ENCODE measurements around the gene ADCY9.

Gene ADCY9

DNA sequence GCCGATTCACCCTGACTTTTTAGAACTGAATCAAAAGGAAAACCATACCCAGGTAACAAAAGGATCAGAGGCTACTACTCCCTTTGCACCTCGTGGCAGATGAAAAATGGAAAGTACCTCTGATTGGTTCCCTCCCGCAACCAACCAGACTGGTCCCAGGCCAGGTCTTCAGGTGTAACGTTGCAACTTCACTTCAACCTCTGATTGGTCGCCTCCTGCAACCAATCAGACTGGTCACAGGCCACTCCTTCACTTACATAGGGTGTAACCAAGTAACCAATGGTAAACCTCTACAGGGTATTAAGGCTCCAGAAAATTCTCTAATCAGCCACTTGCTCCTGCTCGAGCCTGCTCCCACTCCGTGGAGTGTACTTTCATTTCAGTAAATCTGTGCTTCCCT lies 89.4 kb downstream of the ADCY9 start:
- Histone ChIP-seq H3K4me3 (ENCODE audit: low read depth, low read length) (no peak overlapping the region), H3K27me3 (replicated peaks) (no peaks in the 10 kb centered on the region), H3K36me3 (replicated peaks) (no peaks in the 10 kb centered on the region), H3K27ac (no peak overlapping the region)
- no peak for DNase-seq
- TF ChIP-seq CTCF (IDR thresholded peaks at IDR 0.05; ENCODE audit: low read depth, low read length, missing control alignments), result no peak
- in situ Hi-C loops (cut with HindIII; ENCODE audit: low pct_ligation_motif_present, low sequenced_read_pairs), result no loop called here

- no peaks in the 10 kb centered on the region for H3K36me3 ChIP-seq (replicated peaks)
- no peak overlapping the region for H3K4me3 ChIP-seq (ENCODE audit: low read depth, low read length)
- H3K27ac ChIP-seq, result no peak overlapping the region
- H3K27me3 ChIP-seq (replicated peaks), result no peaks in the 10 kb centered on the region
- DNase-seq, result no peak
- in situ Hi-C loops (cut with HindIII; ENCODE audit: low pct_ligation_motif_present, low sequenced_read_pairs), result no loop called here
- TF ChIP-seq CTCF (IDR thresholded peaks at IDR 0.05; ENCODE audit: low read depth, low read length, missing control alignments), result no peak
Measured at GRCh38 chr16:4025428-4025827, 90.8 kb downstream of the ADCY9 start.

DNA sequence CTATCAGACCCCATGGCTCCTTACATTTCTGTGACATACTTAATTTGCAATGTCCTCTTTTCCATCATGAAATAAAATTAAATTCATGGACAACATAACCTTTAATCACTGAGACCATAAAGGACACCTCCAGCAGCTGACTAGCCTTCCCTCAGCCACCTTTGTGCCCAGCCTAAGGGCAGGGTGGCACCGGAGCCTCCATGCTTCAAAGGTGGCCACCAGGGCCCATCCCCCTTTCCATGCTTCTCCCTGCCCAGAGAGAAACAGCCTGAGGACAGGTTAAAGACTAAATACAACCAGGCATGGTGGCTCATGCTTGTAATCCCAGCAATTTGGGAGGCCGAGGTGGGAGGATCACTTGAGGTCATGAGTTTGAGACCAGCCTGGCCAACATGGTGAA lies 94.3 kb downstream of the ADCY9 start:
- Histone ChIP-seq H3K36me3 (replicated peaks) (no peaks in the 10 kb centered on the region), H3K4me3 (ENCODE audit: low read depth, low read length) (no peak overlapping the region), H3K27ac (no peak overlapping the region), H3K27me3 (replicated peaks) (no peaks in the 10 kb centered on the region)
- no peak for DNase-seq
- TF ChIP-seq CTCF (IDR thresholded peaks at IDR 0.05; ENCODE audit: low read depth, low read length, missing control alignments), result no peak
- in situ Hi-C loops (cut with HindIII; ENCODE audit: low pct_ligation_motif_present, low sequenced_read_pairs), result no loop called here

- no peak for DNase-seq
- Histone ChIP-seq H3K36me3 (replicated peaks) (no peaks in the 10 kb centered on the region), H3K4me3 (ENCODE audit: low read depth, low read length) (no peak overlapping the region), H3K27ac (no peak overlapping the region), H3K27me3 (replicated peaks) (no peaks in the 10 kb centered on the region)
- in situ Hi-C loops (cut with HindIII; ENCODE audit: low pct_ligation_motif_present, low sequenced_read_pairs), result no loop called here
- TF ChIP-seq CTCF (IDR thresholded peaks at IDR 0.05; ENCODE audit: low read depth, low read length, missing control alignments), result no peak
Measured at GRCh38 chr16:4021070-4021779, 95.0 kb downstream of the ADCY9 start.

DNA sequence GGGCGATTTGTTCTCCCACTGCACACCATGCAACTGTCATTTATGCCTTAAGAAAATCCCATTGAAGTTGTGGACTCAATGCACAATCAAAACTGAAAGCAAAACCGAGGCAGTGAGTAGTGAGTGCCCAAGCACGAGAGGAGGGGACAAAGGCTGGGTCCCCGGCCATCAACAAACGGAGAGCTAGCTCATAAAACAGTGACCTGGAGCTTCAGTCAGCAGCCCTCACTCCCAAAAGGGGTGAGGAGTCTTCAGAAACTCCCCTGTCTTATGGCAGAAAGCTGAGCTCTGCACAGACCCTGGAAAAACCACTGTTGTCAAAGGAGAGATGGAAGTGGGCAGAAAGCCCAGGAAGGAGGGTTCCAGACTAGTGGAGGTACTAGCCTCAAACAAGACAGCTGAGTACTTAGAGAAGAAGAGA lies 96.9 kb downstream of the ADCY9 start:
- in situ Hi-C loops (cut with HindIII; ENCODE audit: low pct_ligation_motif_present, low sequenced_read_pairs), result no loop called here

More for the DNA sequence above, 96.9 kb downstream of the ADCY9 start:
- no peak for DNase-seq
- no peak for TF ChIP-seq CTCF (IDR thresholded peaks at IDR 0.05; ENCODE audit: low read depth, low read length, missing control alignments)
- Histone ChIP-seq H3K27ac (no peak overlapping the region), H3K27me3 (replicated peaks) (no peaks in the 10 kb centered on the region), H3K36me3 (replicated peaks) (no peaks in the 10 kb centered on the region), H3K4me3 (ENCODE audit: low read depth, low read length) (peak overlapping the region; percentile 24)

Measured in brain microvascular endothelial cell (primary cell).